Left cardiac atrium (tissue), 4 donors: ENCODE measurements around the gene SPTBN4. TPM values are rescaled to one million over a fixed set of nuclear protein-coding genes. Genes with fewer than 3 reads are reported as not detected.
"Not testable (repeated sequence)": the region's sequence is repeated elsewhere in the genome, so short reads cannot be mapped to it uniquely, and the experiment has no call there.

Experiments used
- ATAC-seq, 2 donors: fragments of 200-7000 bp; cut with Tn5 transposase; one replicate each; pipeline ENCODE4 v1.9.1; 2020; ENCODE audit warnings: mild to moderate bottlenecking in 2 of 2, moderate library complexity in 2 of 2
- DNase-seq: peaks from one replicate; pipeline ENCODE4 v3.0.0-alpha.2; 2020
- intact Hi-C, 2 donors: fragments of 100-400 bp; cut with DNase I; formaldehyde crosslinking; loops; one replicate each; pipeline versions ENCODE4 v1.14.1 to v1.15.1; 2022 to 2023
- total RNA-seq, 2 donors: library from RNA; stranded (reverse); fragmentation: NEBNext Ultra II Directional; extraction: Animal tissue kit (Norgen Biotek cat#: 25700); gene quantifications; one replicate each; pipeline ENCODE4 v1.2.1, GENCODE V29; 2021
- donor health status: DM: no; HTN: yes; CAD: no.
- donor health status: DM: no; HTN: yes; CAD: no; lungs with severe emphysema.
- donor health status: DM: yes; HTN: yes; CAD: no.
- donor health status: Dilated cardiomyopathy.

Gene SPTBN4
- total RNA-seq, 2 donors from 2014 or later = 3.4 to 4.8 TPM

DNA sequence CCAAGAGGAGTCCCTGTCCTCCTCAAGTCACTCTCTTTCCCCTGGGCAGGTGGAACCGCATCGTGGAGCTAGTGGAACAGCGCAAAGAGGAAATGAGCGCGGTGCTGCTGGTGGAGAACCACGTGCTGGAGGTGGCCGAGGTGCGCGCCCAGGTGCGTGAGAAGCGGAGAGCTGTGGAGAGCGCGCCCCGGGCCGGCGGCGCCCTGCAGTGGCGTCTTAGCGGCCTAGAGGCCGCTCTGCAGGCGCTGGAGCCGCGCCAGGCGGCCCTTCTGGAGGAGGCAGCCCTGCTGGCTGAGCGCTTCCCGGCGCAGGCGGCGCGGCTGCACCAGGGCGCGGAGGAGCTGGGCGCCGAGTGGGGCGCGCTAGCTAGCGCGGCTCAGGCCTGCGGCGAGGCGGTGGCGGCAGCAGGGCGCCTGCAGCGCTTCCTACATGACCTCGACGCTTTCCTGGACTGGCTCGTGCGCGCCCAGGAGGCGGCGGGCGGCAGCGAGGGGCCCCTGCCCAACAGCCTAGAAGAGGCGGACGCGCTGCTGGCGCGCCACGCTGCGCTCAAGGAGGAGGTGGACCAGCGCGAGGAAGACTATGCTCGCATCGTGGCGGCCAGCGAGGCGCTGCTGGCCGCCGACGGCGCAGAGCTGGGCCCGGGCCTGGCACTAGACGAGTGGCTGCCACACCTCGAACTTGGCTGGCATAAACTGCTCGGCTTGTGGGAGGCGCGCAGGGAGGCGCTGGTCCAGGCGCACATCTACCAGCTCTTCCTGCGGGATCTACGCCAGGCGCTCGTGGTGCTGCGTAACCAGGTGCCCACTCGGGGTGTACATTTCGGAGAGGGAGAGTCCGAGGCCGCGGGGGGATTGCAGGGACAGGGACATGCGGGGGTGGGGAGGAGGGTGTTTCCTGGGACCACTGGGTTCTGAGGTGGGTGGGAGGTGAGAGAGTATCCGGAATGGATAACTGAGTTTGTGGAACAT lies 52.8 kb downstream of the SPTBN4 start:
- intact Hi-C loops = loop anchor here (10.0 kb wide), 2 partner anchors 75 to 215 kb away; no protein-coding TSS in a partner anchor
- peak; percentile 66 to 77 for ATAC-seq
- no peak for DNase-seq

DNA sequence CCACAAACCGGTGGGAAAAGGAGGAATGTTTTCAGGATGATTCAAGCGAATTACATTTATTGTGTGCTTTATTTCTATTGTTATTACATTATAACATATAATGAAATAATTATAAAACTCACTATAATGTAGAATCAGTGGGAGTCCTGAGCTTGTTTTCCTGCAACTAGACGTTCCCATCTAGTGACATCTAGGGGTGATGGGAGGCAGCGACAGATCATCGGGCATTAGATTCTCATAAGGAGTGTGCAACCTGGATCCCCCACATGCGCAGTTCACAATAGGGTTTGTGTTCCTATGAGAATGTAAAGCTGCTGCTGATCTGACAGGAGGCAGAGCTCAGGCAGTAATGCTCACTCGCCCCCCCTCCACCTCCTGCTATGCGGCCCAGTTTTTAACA lies 54.5 kb downstream of the SPTBN4 start:
- no peak for ATAC-seq
- intact Hi-C loops = loop anchor here (10.0 kb wide), 2 partner anchors 74 to 216 kb away; no protein-coding TSS in a partner anchor

GRCh38 chr19:40521900-40522299 lies 55.1 kb downstream of the SPTBN4 start:
- intact Hi-C loops = loop anchor here (10.0 kb wide), 2 partner anchors 73 to 217 kb away; no protein-coding TSS in a partner anchor

More for the DNA sequence above, 54.5 kb downstream of the SPTBN4 start:
- no peak for DNase-seq

DNA sequence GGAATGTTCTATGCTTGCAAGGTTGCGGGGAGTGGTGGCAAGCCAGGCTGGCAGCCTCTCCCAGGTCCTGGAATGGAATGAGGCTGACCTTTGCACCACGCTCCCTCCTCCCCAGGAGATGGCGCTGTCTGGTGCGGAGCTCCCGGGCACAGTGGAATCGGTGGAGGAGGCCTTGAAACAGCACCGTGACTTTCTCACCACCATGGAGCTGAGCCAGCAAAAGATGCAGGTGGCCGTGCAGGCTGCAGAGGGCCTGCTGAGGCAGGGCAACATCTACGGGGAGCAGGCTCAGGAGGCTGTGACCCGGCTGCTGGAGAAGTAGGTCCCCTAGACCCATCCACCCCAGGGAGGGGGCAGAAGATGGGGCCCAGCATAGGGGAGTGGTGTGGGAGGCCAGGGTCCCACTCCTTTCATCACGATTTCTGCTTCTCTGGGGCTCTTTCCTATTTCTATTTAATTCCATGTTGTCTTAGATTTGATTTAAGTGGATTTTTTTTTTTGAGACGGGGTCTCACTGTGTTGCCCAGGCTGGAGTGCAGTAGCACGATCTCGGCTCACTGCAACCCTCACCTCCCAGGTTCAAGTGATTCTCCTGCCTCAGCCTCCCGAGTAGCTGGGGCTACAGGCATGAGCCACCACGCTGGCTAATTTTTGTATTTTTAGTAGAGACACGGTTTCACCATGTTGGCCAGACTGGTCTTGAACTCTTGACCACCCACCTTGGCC lies 56.7 kb downstream of the SPTBN4 start:
- DNase-seq (peak; percentile 45), ATAC-seq (peak; percentile 58 to 61)
- intact Hi-C loops = loop anchor here (10.0 kb wide), 2 partner anchors 71 to 219 kb away; no protein-coding TSS in a partner anchor

More at GRCh38 chr19:40521900-40522299, 55.1 kb downstream of the SPTBN4 start:
- DNase-seq, ATAC-seq: not testable (repeated sequence)

GRCh38 chr19:40524133-40524549 lies 57.3 kb downstream of the SPTBN4 start:
- ATAC-seq = no peak
- DNase-seq = no peak
- intact Hi-C loops = loop anchor here (10.0 kb wide), 2 partner anchors 71 to 219 kb away; no protein-coding TSS in a partner anchor

GRCh38 chr19:40524655-40525054 lies 57.9 kb downstream of the SPTBN4 start:
- ATAC-seq (no peak), DNase-seq (no peak)
- intact Hi-C loops = loop anchor here (5.0 to 10.0 kb wide), 3 partner anchors 70 to 220 kb away; no protein-coding TSS in a partner anchor

DNA sequence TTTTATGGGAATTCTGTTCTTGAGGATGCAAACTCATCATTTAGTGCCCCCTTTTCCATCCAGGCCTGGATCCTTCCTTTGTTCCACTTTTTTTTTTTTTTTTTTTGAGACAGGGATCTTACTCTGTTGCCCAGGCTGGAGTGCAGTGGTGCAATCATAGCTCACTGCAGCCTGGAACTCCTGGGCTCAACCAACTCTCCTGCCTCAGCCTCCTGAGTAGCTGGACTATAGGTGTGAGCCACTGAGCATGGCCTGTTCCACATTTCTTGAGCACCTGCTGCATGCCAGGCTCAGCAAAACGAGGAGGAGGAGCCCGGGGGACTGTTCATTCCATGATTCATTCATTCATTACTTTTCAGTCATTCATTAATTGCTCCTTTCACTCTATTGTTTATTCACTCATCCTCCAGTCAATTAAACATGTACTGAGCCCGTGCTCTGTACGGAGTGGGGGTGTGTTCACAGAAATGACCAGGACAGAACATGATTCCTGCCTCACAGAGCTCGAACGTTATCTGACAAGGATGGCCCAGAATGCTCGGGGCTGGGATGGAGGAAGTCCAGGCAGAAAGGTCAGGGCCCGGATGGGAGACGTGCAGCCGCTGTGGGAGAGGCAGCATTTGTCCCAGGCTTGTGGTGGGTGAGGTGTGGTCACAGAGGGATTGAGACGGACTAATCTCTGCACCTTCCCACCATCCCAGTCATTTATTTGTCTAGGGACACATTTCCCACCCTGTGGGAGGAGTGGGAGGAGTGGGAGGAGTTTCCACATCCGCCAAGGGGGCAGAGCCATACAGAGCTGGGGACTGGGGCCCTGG lies 58.6 kb downstream of the SPTBN4 start:
- intact Hi-C loops = loop anchor here (5.0 to 10.0 kb wide), 3 partner anchors 69 to 221 kb away; no protein-coding TSS in a partner anchor
- ATAC-seq (no peak), DNase-seq (no peak)

DNA sequence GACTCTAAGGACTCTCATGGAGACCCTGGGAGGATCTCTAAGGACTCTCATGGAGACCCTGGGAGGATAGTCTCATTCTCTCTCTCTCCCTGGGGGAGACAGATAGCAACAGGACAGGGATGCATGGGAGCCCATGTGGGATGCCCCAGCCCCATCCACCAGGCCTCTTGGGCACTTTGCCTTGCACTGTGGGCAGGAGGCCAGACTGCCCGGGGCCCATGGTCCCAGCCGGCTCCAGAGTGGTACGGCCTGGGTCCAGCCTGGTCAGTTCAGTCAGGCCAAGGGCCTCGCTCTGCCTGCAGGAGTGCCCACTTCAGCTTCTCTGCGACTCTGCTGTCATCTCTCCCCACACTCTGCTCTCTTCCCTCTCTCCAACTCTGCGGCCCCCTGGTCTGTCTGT lies 61.3 kb downstream of the SPTBN4 start:
- DNase-seq (no peak), ATAC-seq (no peak)
- intact Hi-C loops = loop anchor here (5.0 to 10.0 kb wide), 3 partner anchors 67 to 223 kb away; no protein-coding TSS in a partner anchor

GRCh38 chr19:40528533-40529092 lies 61.8 kb downstream of the SPTBN4 start:
- intact Hi-C loops = loop anchor here (5.0 to 10.0 kb wide), 3 partner anchors 66 to 224 kb away; no protein-coding TSS in a partner anchor
- no peak for ATAC-seq
- DNase-seq = no peak

- ATAC-seq (peak; percentile 91 to 92), DNase-seq (peak; percentile 88)
- intact Hi-C loops = loop anchor here (5.0 to 10.0 kb wide), 3 partner anchors 65 to 225 kb away; no protein-coding TSS in a partner anchor
These were observed 62.5 kb downstream of the SPTBN4 start for GRCh38 chr19:40529093-40529954.

DNA sequence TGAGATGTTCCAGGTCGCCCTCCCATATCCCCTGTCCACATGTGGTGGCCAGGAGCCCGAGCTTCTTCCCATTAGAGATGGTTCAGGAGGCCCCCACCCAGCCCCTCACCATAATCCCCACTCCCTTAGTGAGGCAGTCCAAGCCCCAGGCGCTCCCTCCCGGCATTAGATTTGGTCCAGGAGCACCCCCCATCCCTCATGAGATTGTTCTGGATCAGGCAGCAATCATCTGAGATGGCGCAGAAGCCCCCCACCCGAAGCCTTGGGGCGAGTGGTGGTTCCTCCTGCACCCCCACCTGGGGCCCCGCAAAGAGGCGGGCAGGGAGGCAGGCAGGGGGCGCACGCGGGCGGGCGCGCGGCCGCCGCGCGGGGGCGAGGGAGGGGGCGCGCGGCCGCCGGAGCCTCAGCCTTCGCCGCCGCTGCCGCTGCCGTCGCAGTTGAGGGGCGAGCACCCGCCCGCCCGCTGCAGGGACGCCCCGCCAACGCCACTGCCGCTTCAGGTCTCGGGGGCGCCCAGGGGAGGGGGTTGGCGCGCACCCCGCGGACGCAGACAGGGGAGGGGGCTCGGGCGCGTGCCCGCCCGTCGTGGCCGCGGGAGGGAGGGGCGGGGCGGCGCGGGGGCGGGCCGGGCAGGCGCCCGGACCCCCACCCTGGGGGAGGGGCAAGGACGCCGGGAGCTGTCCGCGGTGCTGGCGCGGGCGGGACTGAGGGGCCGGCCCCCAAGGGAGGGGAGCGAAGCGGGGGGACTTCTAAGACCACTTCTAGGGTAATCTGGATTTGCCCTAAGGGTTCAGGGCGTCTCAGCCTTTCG lies 63.5 kb downstream of the SPTBN4 start:
- no peak for DNase-seq
- intact Hi-C loops = loop anchor here in 1 of 2 donors (10.0 kb wide), 1 partner anchor 105 kb away; no protein-coding TSS in a partner anchor
- ATAC-seq = peak; percentile 12 to 20

DNA sequence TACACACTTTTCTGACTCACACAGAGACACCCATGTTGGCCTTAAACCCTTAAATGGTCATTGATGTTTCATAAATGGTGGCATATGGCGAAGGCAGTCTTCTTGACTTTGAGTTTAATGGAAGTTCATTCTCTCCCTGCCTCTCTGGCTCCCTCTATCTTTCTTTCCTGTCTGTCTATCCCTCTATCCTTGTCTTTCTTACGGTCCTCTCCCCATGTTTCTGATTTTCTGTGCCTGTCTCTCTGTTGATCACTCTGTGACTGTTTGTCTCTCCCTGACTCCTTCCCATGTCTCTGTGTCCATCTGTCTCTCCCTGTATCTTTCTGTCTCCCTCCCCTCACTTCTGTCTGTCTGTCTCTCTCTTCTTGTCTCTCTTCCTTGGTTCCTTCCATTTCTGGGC lies 66.7 kb downstream of the SPTBN4 start:
- intact Hi-C loops = loop anchor here in 1 of 2 donors (10.0 kb wide), 1 partner anchor 101 kb away; no protein-coding TSS in a partner anchor
- DNase-seq (no peak), ATAC-seq (no peak)

- ATAC-seq (no peak), DNase-seq (no peak)
- intact Hi-C loops = loop anchor here in 1 of 2 donors (10.0 kb wide), 1 partner anchor 101 kb away; no protein-coding TSS in a partner anchor
These were observed 67.3 kb downstream of the SPTBN4 start for GRCh38 chr19:40534148-40534547.

GRCh38 chr19:40539070-40539469 lies 72.3 kb downstream of the SPTBN4 start:
- DNase-seq (no peak), ATAC-seq (no peak)
- intact Hi-C loops = loop anchor here in 1 of 2 donors (10.0 kb wide), 1 partner anchor 96 kb away; no protein-coding TSS in a partner anchor

DNA sequence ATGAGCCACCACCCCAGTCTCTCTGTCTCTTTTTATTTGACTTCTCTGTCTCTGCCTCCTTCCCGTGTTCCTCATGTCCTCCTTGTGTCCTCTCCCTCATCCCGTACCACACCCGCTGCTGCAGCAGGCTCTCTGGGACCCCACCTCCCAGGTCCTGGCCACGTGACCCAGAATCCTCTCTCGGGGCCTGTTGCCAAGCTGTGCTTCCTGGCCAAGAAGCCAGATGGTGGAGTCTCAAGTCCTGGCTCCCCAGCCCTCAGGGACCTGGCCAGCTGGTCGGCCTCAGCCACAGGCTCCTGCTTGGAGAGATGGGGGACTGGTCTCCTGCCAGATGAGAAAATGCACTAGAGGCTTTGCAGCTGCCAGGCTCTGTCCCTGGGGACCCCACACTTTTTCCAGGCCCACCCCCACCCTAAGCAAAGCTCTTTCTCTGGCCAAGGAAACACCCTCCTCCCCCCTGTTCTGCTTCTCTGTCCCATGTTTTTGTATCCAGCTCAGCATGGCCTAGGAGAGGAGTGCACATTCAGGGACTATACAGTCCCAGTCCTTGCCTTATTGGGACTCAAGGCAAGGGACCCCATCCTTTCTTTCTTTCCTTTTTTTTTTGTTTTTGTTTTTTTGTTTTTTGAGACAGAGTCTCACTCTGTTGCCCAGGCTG lies 75.5 kb downstream of the SPTBN4 start:
- ATAC-seq (peak; percentile 86), DNase-seq (peak; percentile 59)
- intact Hi-C loops = no loop called here
